ENCODE measurements around the gene FSIP1. TPM values are rescaled to one million over a fixed set of nuclear protein-coding genes. Genes with fewer than 3 reads are reported as not detected.
"Not testable (repeated sequence)": the region's sequence is repeated elsewhere in the genome, so short reads cannot be mapped to it uniquely, and the experiment has no call there.

FSIP1 gene
- polyA plus RNA-seq (ENCODE audit: insufficient read length) = 0.47 TPM

DNA sequence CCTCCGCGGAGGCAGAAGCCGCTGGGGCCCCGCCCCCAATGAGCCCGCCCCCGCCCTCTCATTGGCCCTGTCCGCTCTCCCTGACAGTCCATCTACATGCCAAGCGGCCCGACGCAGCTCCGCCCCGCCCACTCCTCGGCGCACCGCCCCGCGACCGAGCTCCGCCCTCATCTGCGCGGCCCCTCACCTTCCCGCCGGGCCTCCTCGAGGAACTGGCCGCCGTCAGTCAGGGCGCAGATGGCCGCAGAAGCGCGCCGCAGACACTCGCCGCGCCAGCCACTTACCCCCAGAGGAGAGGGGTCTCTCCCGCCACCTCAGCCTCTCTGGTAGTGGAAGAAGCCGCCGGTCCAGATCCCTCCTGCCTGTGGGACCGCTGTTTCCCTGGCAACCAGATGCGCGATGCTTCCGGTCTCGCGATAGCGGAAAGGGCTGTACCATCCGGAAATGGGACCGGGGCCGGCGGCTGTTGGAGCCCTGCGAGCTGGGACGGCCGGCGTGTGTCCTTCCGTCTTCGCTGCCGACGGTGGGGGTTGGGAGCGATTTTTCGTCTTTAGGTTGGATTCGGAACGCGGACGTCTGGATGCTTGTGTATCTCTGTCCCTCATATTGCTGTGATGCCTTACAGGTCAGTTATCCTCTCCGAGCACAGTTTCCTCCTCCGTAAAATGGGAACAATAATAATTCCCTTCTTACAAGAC, at the start of gene FSIP1:
Gene FSIP1 (minus strand): TSS at position 401 of the 698 bp plus-strand sequence. CDS start 6,317 bp downstream, outside the sequence.
- DNase-seq (ENCODE audit: low read depth) = peak; percentile 92

DNA sequence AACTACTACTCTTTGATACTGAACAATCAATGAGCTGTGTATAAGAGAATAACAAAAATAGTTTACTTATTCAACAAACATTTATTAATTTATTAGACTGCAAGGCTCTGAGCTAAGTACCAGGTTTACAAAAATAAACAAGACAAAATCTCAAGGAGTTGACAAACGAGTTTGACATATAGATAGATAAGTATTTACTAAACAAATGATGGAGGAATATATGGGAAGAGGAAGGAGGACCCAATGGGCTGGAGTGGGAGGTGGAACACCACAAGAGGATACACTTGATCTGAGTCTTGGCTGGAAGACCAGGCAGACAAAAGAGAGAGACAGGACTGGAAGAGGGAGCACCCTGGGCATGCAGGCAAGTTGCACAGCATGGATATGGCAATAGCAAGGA, 47.5 kb upstream of the FSIP1 start:
- DNase-seq (ENCODE audit: low read depth) = no peak

DNA sequence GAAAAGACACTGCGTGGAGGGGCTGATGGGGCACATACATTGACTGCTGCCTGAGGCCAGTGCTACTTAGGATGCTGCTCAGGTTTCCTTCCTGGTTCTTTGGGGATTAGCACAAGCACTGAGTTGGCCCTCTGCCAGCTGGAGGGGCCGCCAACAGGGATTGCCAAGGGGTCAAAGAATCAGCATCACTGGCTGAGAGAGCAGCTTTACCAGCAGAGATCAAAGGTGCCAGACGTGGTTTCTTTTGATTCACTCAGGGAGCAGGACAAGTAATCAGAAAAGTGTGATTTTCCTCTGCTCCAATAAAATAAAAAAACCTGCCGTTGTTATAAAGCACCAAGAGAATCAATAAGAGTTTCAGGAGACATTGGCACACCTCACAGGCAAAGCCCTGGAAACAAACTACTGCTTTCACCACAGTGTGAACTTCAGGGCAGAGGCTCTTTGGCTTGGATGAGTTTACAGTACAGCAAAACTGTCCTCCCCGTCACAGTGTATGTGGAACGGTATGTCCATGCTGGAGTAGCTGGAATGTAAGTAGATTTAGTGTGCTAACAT, 45.8 kb upstream of the FSIP1 start:
- DNase-seq (ENCODE audit: low read depth) = no peak

DNA sequence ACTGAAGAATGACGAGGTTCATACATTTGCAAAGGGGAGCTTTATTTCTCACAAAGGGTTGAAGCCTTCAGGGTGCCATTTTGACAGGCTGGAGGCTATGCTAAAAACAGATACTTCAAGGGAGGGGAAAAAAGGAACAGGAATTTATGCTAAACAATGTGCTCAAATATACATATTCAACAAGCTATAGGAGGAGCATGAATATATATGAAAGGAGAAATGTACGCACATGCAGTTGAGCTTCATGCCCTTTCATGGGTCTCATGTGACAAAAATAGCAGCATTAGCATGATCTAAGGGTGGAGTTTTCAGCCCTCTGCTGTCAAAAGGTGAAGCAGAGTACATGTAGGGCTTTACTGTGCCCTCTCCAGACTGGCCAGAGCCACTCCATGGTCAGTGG, 44.3 kb upstream of the FSIP1 start:
- DNase-seq (ENCODE audit: low read depth) = no peak

DNA sequence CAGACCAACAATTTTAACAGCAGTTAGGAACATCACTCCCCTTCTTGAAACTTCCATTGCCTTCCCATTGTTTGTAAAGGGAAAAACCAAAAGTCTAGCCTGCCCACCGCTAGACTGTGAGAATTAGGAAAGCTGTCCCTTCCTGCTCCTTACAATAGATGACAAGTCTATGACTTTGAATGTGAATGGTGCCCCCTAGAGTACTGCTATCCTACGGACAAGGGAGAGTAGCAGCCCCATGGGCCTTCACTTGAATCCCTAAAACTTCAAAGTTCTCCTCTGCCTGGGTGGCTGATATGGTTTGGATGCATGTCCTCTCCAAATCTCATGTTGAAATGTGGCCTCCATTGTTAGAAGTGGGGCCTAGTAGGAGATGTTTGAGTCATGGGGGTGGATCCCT, 41.0 kb upstream of the FSIP1 start:
- no peak for DNase-seq (ENCODE audit: low read depth)

DNA sequence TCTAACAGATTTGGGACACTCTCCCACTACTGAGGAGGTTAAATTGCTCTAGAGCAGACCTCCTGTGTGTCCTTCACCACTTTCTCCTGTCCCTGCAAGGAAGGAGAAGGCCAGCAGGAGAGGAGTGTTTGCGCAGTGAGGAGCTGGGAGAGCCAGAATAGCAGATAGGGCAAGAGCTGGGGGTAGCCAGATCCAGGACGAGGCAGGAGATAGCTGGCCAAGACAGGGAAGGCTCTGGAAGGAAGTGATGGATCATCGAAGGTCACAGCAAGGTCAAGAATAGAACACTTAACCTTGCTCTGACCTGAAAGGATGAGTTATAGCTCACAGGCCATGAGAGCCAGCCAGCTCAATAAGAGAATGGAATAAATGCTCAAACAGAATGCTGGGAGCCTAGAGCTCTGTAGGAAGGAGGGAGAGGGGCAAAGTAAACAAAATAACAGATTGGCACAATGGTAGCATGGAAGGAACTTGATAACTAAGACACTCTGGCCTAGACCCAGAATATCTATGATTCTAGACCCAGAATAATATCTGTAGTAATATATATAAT, 37.5 kb upstream of the FSIP1 start:
- no peak for DNase-seq (ENCODE audit: low read depth)

DNA sequence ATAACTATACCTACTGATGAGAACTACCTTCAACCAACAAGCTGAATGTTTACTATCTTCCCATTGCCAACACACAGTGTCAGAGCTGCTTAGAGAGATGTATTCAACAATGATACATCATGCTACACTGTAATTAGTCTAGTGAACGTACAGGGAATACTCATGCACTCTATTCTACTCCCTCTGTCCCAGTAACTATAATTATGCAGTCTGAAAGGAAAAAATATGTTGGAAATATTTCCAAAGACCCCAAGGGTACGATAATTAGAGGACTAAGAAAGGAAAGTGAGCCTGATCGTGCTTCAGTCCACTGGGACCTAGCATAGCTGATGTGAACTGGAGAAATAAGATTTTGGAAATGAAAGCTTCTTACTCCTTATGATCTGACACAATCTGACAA, 36.9 kb upstream of the FSIP1 start:
- DNase-seq (ENCODE audit: low read depth) = no peak

DNA sequence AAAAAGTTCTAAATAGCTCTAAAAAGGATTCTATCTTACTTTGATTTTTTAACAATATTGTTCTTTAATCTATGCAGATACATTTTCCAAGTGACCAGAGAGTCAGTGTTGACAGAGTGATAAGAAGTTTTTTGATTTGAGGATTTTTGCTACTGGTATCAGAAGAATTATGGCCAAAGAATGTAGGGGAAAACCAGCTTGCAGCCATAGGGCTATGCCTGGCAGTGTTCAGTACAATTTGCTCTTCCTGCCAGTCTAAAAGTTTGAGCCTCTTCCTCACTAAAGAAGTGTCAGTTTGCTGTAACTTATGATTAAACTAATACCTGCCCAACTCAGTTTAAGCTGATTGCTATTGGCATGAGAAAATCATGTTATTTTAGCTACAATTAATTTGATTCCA, 35.3 kb upstream of the FSIP1 start:
- no peak for DNase-seq (ENCODE audit: low read depth)

DNA sequence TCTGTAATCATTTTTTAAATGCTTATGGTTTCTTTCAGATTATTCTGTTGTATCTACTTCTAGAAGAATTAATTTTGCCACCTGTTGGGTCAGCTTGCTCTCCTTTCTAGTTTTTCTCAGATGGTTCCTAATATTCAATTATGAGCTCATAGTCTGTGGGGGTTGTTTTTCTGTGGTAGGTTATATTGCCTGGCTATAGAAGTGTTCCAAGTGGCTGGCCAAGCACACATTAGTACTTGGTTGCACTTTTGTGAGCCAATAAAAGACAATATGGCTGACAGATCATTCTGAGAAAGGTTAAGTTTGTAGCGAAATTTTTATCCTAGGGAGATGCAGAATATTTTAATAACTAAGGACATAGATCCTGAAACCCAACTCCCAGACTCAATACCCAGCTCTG, 31.8 kb upstream of the FSIP1 start:
- DNase-seq (ENCODE audit: low read depth) = no peak

DNA sequence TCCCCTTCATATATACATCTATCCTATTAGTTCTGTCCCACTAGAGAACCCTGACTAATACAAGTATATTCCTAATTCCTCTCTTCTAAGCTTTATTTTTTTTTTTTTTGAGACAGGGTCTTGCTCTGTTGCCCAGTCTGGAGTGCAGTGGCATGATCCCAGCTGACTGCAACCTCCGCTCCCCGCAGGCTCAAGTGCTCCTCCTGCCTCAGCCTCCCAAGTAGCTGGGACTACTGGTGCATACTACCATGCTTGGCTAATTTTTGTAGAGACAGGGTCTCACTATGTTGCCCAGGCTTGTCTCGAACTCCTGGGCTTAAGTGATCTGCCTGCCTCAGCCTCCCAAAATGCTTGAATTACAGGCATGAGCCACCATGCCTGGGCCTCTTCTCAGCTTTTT, 30.0 kb upstream of the FSIP1 start:
- DNase-seq (ENCODE audit: low read depth) = not testable (repeated sequence)

DNA sequence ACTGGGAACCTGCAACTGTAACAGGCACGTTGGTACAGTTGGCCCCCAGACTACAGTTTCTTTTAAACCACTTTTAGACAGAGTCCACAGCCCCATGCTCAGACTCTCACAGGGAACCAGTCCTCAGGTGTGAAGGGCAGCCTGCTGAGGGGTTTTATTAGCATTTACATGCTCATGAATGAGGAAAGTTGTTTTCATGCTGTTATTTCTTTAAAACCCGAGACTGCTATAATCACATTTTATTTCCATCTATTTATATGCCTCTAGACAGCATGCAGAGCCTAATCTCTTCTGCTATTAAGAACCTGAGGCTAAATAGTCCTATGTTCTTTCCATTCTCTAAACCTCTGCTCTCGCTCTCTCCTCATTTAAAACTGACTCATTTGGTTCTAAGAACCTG, 26.3 kb upstream of the FSIP1 start:
- no peak for DNase-seq (ENCODE audit: low read depth)

DNA sequence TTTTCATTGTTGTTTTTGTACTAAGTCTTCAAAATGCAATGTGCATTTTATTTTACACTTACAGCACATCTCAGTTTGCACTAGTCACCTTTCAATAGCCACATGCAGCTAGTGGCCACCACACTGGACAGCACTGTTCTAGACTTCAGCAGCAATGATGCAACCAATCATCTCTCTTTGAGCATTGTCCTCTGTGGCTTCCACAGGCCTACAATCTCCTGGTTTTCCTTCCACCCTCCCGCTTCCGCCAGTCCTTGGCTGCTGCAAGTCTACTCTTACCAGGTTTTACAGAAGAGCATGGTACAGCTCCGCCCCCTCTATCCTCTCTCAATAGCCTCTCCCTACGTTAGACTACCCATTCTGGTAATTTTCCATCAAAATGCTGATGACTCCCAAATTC, 25.1 kb upstream of the FSIP1 start:
- no peak for DNase-seq (ENCODE audit: low read depth)

DNA sequence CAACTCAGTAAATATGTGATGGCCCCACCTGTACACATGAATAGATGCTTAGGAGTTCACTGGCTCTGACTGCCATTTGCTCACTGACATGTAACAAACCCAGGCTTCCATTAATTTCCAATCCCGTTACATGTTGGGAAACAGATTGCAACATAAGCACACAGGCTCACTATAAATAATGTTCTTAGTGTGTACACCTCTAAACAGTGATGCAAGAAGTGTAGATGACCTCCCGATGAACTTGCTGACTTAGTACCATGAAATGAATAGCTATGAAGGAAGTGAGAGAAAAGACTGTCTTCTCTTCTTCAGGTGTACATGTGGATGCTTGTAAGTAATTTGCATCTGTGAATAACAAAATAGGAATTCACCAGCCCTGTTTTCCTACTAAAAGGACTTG, 21.4 kb upstream of the FSIP1 start:
- no peak for DNase-seq (ENCODE audit: low read depth)

DNA sequence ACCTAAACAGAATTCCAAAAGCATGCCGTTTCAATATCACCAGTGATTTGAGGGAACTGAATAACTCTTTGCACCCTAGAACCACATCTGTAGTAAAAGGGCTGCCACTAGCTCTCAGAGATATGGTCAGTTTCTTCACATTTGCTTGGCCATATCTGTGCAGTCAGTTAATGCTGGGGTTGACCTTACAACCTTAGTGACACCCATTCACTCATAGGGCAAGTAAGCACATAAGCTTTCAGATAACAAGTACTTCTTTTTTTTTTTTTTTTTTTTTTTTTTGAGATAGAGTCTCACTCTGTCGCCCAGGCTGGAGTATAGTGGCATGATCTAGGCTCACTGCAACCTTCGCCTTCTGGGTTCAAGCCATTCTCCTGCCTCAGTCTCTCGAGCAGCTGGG, 20.4 kb upstream of the FSIP1 start:
- DNase-seq (ENCODE audit: low read depth) = no peak

DNA sequence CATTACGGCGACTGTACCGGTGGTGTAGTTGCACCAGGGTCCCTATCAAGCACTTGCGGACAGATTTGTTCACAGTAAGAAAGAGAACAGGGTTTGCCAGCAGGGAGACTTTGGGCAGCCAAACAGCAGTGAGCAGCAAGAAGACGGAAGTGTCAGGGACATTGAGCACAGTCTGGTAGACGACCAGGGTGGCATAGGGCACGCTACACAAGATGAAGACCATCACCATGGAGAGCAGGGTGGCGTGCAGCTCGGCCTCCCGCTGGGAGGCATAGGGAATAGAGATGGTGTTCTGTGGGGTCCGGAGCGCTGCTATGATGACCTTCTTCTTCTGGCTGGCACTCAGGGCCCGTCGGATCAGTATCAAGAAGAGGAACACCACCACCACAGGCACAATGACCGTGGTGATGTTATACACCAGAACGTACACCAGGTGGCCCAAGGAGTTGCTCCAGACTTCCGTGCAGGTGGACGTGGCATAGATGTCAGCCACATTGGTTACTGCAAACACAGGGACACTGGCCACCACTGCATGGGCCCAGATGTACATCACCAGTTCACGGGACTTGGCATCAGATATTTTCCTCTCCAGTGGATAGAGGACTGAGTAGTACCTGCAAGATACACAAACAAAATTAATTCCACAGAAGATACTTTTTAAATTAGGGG, 19.1 kb upstream of the FSIP1 start:
- no peak for DNase-seq (ENCODE audit: low read depth)

DNA sequence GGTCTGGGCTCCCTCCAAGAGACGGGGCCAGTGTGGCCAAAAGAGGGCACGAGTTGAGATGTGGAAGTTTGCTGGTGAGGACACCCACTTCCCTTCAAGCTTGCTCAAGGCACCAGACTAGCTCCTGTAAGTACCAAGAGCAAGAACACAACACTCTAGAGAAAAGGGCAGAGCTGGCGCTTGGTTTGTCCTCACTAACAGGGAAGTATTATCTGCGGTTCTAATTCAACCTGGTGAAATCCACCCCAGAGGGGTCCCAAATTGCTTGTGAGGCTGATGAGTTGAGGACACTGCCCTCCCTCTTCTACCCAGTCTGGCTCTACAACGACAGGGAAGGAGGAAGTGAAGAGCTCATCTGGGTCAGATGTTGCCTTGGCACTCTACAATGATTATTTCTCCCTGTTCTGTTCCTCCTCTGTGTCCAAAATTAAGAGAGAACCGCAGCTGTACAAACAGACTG, 16.9 kb upstream of the FSIP1 start:
- DNase-seq (ENCODE audit: low read depth) = no peak

DNA sequence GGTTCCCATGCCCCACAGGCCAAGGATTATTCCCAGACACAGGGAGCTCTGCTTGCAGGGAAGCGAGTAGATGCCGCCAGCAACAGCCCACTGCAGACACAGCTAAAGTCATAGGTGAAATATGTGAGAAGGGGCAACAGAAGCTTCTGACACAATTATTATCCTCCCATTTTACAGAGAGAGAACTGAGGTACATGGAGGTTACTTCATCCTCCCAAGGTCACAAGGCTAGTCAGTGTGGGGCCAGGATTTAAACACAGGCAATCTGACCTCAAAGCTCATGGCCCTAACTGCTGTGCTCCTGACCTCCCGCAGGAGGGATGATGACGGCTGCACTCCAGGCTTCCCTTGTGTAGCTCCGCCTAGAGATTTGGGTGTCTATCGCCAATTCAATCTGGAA, 15.7 kb upstream of the FSIP1 start:
- no peak for DNase-seq (ENCODE audit: low read depth)

DNA sequence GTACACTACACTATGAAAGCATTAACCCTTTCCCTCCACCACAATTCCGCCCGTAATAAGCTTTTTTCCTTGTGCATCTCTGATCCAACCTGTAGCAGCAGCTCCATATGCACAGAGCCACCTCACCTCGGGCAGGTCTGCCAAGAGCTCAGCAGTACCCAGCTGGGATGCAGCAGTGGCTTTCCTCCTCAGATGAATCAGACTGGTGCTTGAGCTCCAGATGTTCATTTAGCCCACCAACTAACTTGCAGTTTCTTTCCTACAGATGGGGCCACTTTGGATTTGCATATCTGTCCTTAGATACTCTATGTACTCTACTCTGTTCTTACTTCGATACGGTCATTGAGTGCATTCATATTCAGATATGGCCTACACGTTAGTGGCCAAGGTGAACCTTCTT, 14.8 kb upstream of the FSIP1 start:
- DNase-seq (ENCODE audit: low read depth) = no peak

DNA sequence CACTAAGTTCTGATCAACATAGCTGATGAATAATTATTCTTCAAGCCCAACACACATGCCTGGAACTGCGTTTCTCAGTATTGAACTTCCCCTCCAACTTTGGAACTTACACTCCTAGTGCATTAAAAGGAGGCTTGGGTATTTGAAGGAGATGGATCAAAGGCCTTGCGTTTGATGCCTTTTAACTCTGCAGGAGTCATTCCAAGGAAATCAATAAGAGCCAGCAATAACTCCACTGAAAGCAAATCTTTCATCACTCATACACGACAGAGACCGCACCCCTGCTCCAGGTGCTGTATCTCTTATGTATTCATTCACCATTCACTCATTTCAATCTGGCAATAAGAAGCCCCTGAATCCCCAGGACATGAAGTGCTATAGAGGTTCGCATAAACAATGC, 14.0 kb upstream of the FSIP1 start:
- no peak for DNase-seq (ENCODE audit: low read depth)

DNA sequence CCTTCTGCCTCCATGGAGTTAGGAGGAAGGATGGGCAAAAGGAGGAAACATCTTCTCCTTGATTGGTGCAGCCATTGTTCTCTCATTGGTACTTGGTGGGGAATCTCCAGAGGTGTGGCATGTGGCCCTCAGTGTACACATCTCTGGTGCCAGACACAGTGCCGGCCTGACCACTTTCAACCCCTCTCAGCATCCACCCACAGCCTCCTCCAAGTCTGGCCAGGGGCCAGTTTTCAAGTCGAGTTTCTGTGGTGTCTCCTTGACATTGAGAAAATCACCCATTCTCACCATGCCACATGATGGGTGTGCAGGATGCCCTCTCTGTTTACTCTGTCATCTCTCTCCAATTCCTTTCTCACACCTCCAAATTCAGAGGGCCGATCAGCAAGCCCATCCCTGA, 12.8 kb upstream of the FSIP1 start:
- DNase-seq (ENCODE audit: low read depth) = no peak

DNA sequence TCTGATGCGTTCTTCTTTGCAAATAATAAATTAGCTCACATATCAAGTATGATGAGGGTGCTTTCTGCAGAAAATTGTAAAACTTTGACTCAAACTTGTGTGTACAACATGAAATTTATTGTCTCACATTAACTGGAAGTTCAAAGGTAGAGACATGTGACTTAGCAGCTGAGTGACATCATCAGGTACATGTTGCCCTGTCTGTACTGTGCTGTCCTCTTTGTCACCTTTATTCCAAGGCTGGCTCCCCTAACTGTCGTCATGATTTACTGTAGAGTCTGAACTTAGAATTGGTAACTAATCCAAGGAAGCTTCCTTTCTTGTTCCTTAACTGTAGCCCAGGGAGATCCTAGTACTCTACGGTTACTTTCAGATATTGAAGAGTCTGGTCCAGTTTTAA, 12.3 kb upstream of the FSIP1 start:
- no peak for DNase-seq (ENCODE audit: low read depth)

DNA sequence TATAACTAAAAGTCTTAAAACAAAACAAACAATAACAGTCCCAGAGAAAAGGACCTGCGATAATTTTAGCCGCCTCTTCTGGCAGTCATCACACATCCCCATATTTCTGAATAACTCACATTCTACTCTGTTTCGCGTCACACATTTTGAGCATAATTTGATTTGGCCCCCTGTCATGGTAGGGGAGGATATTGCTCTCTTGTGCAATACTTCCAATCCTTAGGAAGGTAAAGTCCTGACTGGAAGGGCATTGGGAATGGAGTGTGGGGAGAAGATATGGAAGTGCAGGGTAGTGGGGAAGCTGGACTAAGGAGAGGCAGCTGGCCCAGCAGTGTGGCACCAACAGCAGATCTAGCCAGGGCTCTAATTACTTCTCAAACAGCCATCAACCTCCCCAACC, 11.3 kb upstream of the FSIP1 start:
- no peak for DNase-seq (ENCODE audit: low read depth)

DNA sequence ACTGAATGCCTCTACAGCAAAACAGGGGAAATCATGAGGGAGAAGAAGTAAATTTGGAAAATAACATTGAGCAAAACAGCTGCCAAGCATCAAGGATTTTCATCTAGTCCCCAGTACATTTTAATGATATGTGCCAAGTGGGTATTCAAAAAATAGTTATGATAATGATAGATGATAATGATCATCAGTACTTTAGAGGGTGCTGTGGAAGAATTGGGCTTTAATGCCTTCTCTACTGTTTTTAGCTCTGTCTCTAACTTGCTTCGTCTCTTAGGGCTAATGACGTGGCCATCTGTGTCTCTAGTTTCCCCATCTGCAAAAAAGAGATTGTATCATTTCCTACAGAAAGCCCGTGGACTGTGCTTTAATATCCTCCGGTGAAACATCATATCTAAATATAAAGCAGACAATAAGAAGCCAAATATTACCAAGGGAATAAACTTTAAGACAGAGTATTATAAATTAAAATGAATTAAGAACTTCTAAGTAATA, 10.2 kb upstream of the FSIP1 start:
- DNase-seq (ENCODE audit: low read depth) = no peak
